Myometrial cell (primary cell): Measurements from ENCODE around the gene APMAP. TPM values are rescaled to one million over a fixed set of nuclear protein-coding genes. Genes with fewer than 3 reads are reported as not detected.

ENCODE experiments used
- total RNA-seq: library from RNA; depleted of rRNA; stranded (reverse); fragments of >200 nt; gene quantifications from 2 replicates; pipeline ENCODE4 v1.2.3, GENCODE V29; 2015

The APMAP gene
- total RNA-seq, result 156 and 159 TPM in 2 replicates

GRCh38 chr20:24992487-24993205 is at the start of gene APMAP:
Gene APMAP (minus strand): TSS chr20:24992751. CDS start chr20:24992688, 63 bp downstream.

GRCh38 chr20:24948939-24949679 is 43.4 kb downstream of the APMAP start, which contains the start of gene CST7:
Gene CST7 (plus strand): TSS chr20:24949269. CDS start chr20:24949506, 237 bp downstream.

Other genes with a start within 250 kb of the APMAP start
- not detected in 2 replicates for gene CST7, start 43.5 kb downstream of the APMAP start, total RNA-seq
- 5.2 and 7.1 TPM in 2 replicates for gene ACSS1, start 65.4 kb upstream of the APMAP start, total RNA-seq
- gene VSX1, start 89.4 kb upstream of the APMAP start, total RNA-seq, result not detected in 2 replicates
- gene ENTPD6, start 203.0 kb upstream of the APMAP start, total RNA-seq, result 87.4 and 110 TPM in 2 replicates